Esophagus squamous epithelium (tissue), 4 donors: Measurements from ENCODE around the gene IL18R1.

Experiments used
- POLR2A ChIP-seq, 4 donors: fragments of 450-650 bp; IDR thresholded peaks; one replicate each; pipeline ENCODE4 v1.6.1; 2017; ENCODE audit warnings: antibody characterized with exemption in 4 of 4, mild to moderate bottlenecking in 4 of 4, moderate library complexity in 3 of 4
- TF ChIP-seq, protein P1 (sequence below), 6 experiments: fragments of 450-650 bp in 4 of 6; fragments of 200-600 bp in 2 of 6; sonication (generic) in 2 of 6; IDR thresholded peaks; one replicate each; pipeline ENCODE4 v1.5.1; 2016 to 2019; ENCODE audit warnings: antibody characterized with exemption in 6 of 6, mild to moderate bottlenecking in 4 of 6, moderate library complexity in 4 of 6

DNA sequence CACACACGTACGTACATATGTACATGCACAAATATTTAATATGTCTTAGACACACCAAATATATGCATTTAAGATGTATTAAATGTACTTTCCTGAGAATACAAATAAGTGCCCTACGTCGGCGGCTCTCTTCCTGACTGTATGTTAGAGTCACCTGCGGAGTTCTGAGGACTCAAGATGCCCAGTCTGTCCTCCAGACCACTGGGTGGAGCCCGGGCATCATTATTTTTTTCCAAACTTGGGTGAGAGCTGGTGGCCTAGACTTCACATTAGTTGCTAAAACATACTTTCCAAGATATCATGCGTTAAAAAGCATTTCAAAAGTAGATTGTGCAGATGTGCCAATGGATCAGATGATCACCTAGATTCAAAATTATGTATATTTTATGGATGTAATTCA is 2.9 kb downstream of the IL18R1 start:
- TF ChIP-seq, protein P1, sequence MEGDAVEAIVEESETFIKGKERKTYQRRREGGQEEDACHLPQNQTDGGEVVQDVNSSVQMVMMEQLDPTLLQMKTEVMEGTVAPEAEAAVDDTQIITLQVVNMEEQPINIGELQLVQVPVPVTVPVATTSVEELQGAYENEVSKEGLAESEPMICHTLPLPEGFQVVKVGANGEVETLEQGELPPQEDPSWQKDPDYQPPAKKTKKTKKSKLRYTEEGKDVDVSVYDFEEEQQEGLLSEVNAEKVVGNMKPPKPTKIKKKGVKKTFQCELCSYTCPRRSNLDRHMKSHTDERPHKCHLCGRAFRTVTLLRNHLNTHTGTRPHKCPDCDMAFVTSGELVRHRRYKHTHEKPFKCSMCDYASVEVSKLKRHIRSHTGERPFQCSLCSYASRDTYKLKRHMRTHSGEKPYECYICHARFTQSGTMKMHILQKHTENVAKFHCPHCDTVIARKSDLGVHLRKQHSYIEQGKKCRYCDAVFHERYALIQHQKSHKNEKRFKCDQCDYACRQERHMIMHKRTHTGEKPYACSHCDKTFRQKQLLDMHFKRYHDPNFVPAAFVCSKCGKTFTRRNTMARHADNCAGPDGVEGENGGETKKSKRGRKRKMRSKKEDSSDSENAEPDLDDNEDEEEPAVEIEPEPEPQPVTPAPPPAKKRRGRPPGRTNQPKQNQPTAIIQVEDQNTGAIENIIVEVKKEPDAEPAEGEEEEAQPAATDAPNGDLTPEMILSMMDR (IDR thresholded peaks at IDR 0.05): no peak
- no peak for TF ChIP-seq POLR2A (IDR thresholded peaks at IDR 0.05)
